ENCODE measurements around the gene CHMP5. TPM values are rescaled to one million over a fixed set of nuclear protein-coding genes. Genes with fewer than 3 reads are reported as not detected.

Gene CHMP5
- total RNA-seq, 3 donors from 2014 or later (not counting 1 experiment from before 2014, with no cell fraction given), result 21.3 to 24.5 (median 24.0) TPM

GRCh38 chr9:33270146-33270545, 5.3 kb downstream of the CHMP5 start:
- H3K27ac ChIP-seq (ENCODE audit: low read length), result no peak overlapping the region
- Mint-ChIP-seq H3K4me1 (peaks cover 22 to 24% of the 10 kb centered on the region in 2 donors), H3K9me3 (no peaks in the 10 kb centered on the region), H3K27ac (no peak overlapping the region), H3K4me3 (no peak overlapping the region), H3K27me3 (ENCODE audit: low read depth in 2 of 2) (no peaks in the 10 kb centered on the region), H3K36me3 (no peaks in the 10 kb centered on the region)
- 100% methylated on average over 3 of the region's 3 CpGs for WGBS (ENCODE audit: insufficient coverage)
- H3K4me1 ChIP-seq (ENCODE audit: control insufficient read depth, insufficient read depth, low read length), result peaks cover 5% of the 10 kb centered on the region
- no peaks in the 10 kb centered on the region for H3K27me3 ChIP-seq (ENCODE audit: control insufficient read depth, insufficient read depth, low read length)
- ATAC-seq (no peak), DNase-seq (no peak)
- H3K4me3 ChIP-seq (ENCODE audit: low read length), result no peak overlapping the region
- peaks cover 36% of the 10 kb centered on the region for H3K36me3 ChIP-seq (ENCODE audit: control insufficient read depth, insufficient read depth, low read length)
- intact Hi-C loops (cut with micrococcal nuclease), result no loop called here
- no peak for TF ChIP-seq CTCF (IDR thresholded peaks at IDR 0.05)
- no peaks in the 10 kb centered on the region for H3K9me3 ChIP-seq (ENCODE audit: control insufficient read depth, insufficient read depth, low read length)

DNA sequence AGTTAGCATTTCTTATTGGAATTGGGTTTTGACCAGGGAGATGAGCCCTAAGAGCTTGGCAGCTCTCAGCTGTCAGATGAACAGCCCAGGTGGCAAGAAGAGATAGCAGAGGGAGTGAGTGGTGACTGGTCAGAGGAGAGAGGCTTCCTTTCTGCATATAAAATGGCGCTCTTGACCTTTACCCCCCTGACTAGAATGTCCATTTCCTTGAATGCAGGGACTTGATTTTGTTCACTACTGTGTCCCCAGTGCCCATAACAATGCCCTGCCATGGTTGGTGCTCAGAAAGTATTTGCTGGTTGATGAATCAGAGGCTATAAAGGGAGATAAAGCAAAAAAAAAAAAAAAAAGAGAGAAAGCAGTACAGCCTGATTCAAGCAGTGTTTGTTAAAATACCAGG, 7.2 kb downstream of the CHMP5 start:
- H3K36me3 Mint-ChIP-seq, result peaks cover 9% of the 10 kb centered on the region
- H3K27ac Mint-ChIP-seq, result no peak overlapping the region

GRCh38 chr9:33273266-33273971, 8.6 kb downstream of the CHMP5 start:
- H3K4me1 Mint-ChIP-seq, result peaks cover 0 to 7% of the 10 kb centered on the region in 2 donors
- H3K27ac Mint-ChIP-seq, result peak overlapping the region; percentile 33 to 46
- H3K27me3 ChIP-seq (ENCODE audit: control insufficient read depth, insufficient read depth, low read length), result no peaks in the 10 kb centered on the region
- no peak for DNase-seq
- H3K9me3 Mint-ChIP-seq, result no peaks in the 10 kb centered on the region
- no peak for TF ChIP-seq CTCF (IDR thresholded peaks at IDR 0.05)
- H3K27me3 Mint-ChIP-seq (ENCODE audit: low read depth in 2 of 2), result no peaks in the 10 kb centered on the region
- no peak overlapping the region for H3K27ac ChIP-seq (ENCODE audit: low read length)
- no peak overlapping the region for H3K4me3 ChIP-seq (ENCODE audit: low read length)
- peaks cover 64% of the 10 kb centered on the region for H3K36me3 ChIP-seq (ENCODE audit: control insufficient read depth, insufficient read depth, low read length)
- intact Hi-C loops (cut with micrococcal nuclease), result no loop called here
- peaks cover 23% of the 10 kb centered on the region for H3K36me3 Mint-ChIP-seq
- no peaks in the 10 kb centered on the region for H3K4me1 ChIP-seq (ENCODE audit: control insufficient read depth, insufficient read depth, low read length)
- H3K4me3 Mint-ChIP-seq, result no peak overlapping the region
- no peaks in the 10 kb centered on the region for H3K9me3 ChIP-seq (ENCODE audit: control insufficient read depth, insufficient read depth, low read length)
- no peak for ATAC-seq
- WGBS (ENCODE audit: insufficient coverage), result 100% methylated on average over 1 of the region's 3 CpGs

More for the DNA sequence above, 7.2 kb downstream of the CHMP5 start:
- no peaks in the 10 kb centered on the region for H3K4me1 ChIP-seq (ENCODE audit: control insufficient read depth, insufficient read depth, low read length)
- TF ChIP-seq CTCF (IDR thresholded peaks at IDR 0.05), result no peak
- H3K27me3 ChIP-seq (ENCODE audit: control insufficient read depth, insufficient read depth, low read length), result no peaks in the 10 kb centered on the region
- H3K4me3 ChIP-seq (ENCODE audit: low read length), result no peak overlapping the region
- Mint-ChIP-seq H3K9me3 (no peaks in the 10 kb centered on the region), H3K4me1 (peaks cover 5 to 7% of the 10 kb centered on the region in 2 donors), H3K4me3 (no peak overlapping the region), H3K27me3 (ENCODE audit: low read depth in 2 of 2) (no peaks in the 10 kb centered on the region)
- no peak overlapping the region for H3K27ac ChIP-seq (ENCODE audit: low read length)
- no peaks in the 10 kb centered on the region for H3K9me3 ChIP-seq (ENCODE audit: control insufficient read depth, insufficient read depth, low read length)
- intact Hi-C loops (cut with micrococcal nuclease), result no loop called here
- H3K36me3 ChIP-seq (ENCODE audit: control insufficient read depth, insufficient read depth, low read length), result peaks cover 53% of the 10 kb centered on the region
- DNase-seq (no peak), ATAC-seq (no peak)
- WGBS (ENCODE audit: insufficient coverage), result 100% methylated on average over 1 of the region's 1 CpG

DNA sequence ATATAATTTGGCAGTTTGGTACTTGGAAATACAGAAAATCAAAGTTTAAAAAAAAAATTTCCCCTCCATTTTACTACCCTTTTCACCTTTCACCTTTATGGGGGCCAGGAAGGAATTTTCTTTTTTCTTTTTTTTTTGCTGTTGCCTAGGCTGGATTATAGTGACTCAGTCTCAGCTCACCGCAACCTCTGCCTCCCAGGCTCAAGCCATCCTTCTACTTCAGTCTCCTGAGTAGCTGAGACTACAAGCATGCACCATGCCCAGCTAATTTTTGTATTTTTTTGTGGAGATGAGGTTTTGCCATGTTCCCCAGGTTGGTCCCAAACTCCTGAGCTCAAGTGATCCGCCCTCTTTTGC, 9.1 kb downstream of the CHMP5 start:
- Histone ChIP-seq H3K27me3 (ENCODE audit: control insufficient read depth, insufficient read depth, low read length) (no peaks in the 10 kb centered on the region), H3K27ac (ENCODE audit: low read length) (no peak overlapping the region), H3K36me3 (ENCODE audit: control insufficient read depth, insufficient read depth, low read length) (peaks cover 69% of the 10 kb centered on the region), H3K9me3 (ENCODE audit: control insufficient read depth, insufficient read depth, low read length) (no peaks in the 10 kb centered on the region), H3K4me1 (ENCODE audit: control insufficient read depth, insufficient read depth, low read length) (no peaks in the 10 kb centered on the region), H3K4me3 (ENCODE audit: low read length) (no peak overlapping the region)
- Mint-ChIP-seq H3K36me3 (peaks cover 25% of the 10 kb centered on the region), H3K4me3 (no peak overlapping the region), H3K4me1 (peaks cover 0 to 7% of the 10 kb centered on the region in 2 donors), H3K9me3 (no peaks in the 10 kb centered on the region), H3K27ac (peak overlapping the region in 1 of 2 donors; percentile 46), H3K27me3 (ENCODE audit: low read depth in 2 of 2) (no peaks in the 10 kb centered on the region)
- no peak for TF ChIP-seq CTCF (IDR thresholded peaks at IDR 0.05)
- 97% methylated on average over 2 of the region's 2 CpGs for WGBS (ENCODE audit: insufficient coverage)
- ATAC-seq, result no peak
- intact Hi-C loops (cut with micrococcal nuclease), result no loop called here
- no peak for DNase-seq
